SK-N-SH treated with all-trans-retinoic acid at 6 μM for 48 hours (cell line): Measurements from ENCODE around the gene ALPK3.

Experiments used
- ATAC-seq: fragments of 200-7000 bp; cut with Tn5 transposase; 3 replicates; pipeline ENCODE4 v1.9.1; 2020; ENCODE audit warnings: mild to moderate bottlenecking, moderate library complexity
- BACH2 ChIP-seq: fragments of 250-450 bp; sonication (Bioruptor Pico); IDR thresholded peaks from 2 replicates; pipeline ENCODE4 v1.9.0; 2021; ENCODE audit warnings: mild to moderate bottlenecking, borderline replicate concordance
- CSDC2 ChIP-seq: fragments of 250-450 bp; sonication (Bioruptor Pico); IDR thresholded peaks from 2 replicates; pipeline ENCODE4 v1.5.0; 2020; ENCODE audit warnings: mild to moderate bottlenecking, moderate library complexity
- CSRNP3 ChIP-seq: fragments of 250-450 bp; sonication (Bioruptor Pico); IDR thresholded peaks from 2 replicates; pipeline ENCODE4 v1.5.1; 2021; ENCODE audit warnings: mild to moderate bottlenecking, moderate library complexity
- ESRRG ChIP-seq: fragments of 250-450 bp; sonication (Bioruptor Pico); IDR thresholded peaks from 2 replicates; pipeline ENCODE4 v1.6.1; 2021; ENCODE audit warnings: mild to moderate bottlenecking
- GLIS3 ChIP-seq: fragments of 250-450 bp; sonication (Bioruptor Pico); IDR thresholded peaks from 2 replicates; pipeline ENCODE4 v1.5.0; 2020; ENCODE audit warnings: mild to moderate bottlenecking, moderate library complexity
- ISL1 ChIP-seq: fragments of 250-450 bp; sonication (Bioruptor Pico); IDR thresholded peaks from 2 replicates; pipeline ENCODE4 v2.1.2; 2022; ENCODE audit warnings: mild to moderate bottlenecking, moderate library complexity
- OSR1 ChIP-seq: fragments of 250-450 bp; sonication (Bioruptor Pico); IDR thresholded peaks from 2 replicates; pipeline ENCODE4 v1.8.0; 2022; ENCODE audit warnings: moderate library complexity, mild to moderate bottlenecking, inconsistent platforms
- PATZ1 ChIP-seq: fragments of 250-450 bp; sonication (Bioruptor Pico); IDR thresholded peaks from 2 replicates; pipeline ENCODE4 v1.8.0; 2020; ENCODE audit warnings: mild to moderate bottlenecking, moderate library complexity, borderline replicate concordance
- PPARA ChIP-seq: fragments of 250-450 bp; sonication (Bioruptor Pico); IDR thresholded peaks from 2 replicates; pipeline ENCODE4 v1.5.0; 2020; ENCODE audit warnings: mild to moderate bottlenecking, borderline replicate concordance
- RARB ChIP-seq: fragments of 250-450 bp; sonication (Bioruptor Pico); IDR thresholded peaks from 2 replicates; pipeline ENCODE4 v1.8.0; 2021; ENCODE audit warnings: mild to moderate bottlenecking, moderate library complexity
- SNAI2 ChIP-seq: fragments of 250-450 bp; sonication (Bioruptor Pico); IDR thresholded peaks from 2 replicates; pipeline ENCODE4 v1.5.0; 2020; ENCODE audit warnings: mild to moderate bottlenecking, moderate library complexity
- TCF4 ChIP-seq: fragments of 250-450 bp; sonication (Bioruptor Pico); IDR thresholded peaks from 2 replicates; pipeline ENCODE4 v1.8.0; 2021; ENCODE audit warnings: mild to moderate bottlenecking, moderate library complexity, borderline replicate concordance
- TOX ChIP-seq: fragments of 250-450 bp; sonication (Bioruptor Pico); IDR thresholded peaks from 2 replicates; pipeline ENCODE4 v1.8.0; 2021; ENCODE audit warnings: mild to moderate bottlenecking, moderate library complexity, borderline replicate concordance
- TSHZ2 ChIP-seq: fragments of 250-450 bp; sonication (Bioruptor Pico); IDR thresholded peaks from 2 replicates; pipeline ENCODE4 v1.5.0; 2020; ENCODE audit warnings: mild to moderate bottlenecking, moderate library complexity
- ZC3H10 ChIP-seq: fragments of 250-450 bp; sonication (Bioruptor Pico); IDR thresholded peaks from 2 replicates; pipeline ENCODE4 v1.5.1; 2021; ENCODE audit warnings: mild to moderate bottlenecking, moderate library complexity
- ZFP30 ChIP-seq: fragments of 450-650 bp; formaldehyde crosslinking; IDR thresholded peaks from 2 replicates; pipeline ENCODE4 v1.5.0; 2022; ENCODE audit warnings: mild to moderate bottlenecking, moderate library complexity
- ZNF565 ChIP-seq: fragments of 450-650 bp; formaldehyde crosslinking; conservative IDR thresholded peaks from 2 replicates; pipeline ENCODE4 v1.5.0; 2020; ENCODE audit warnings: low read depth, mild to moderate bottlenecking, moderate library complexity
- ZNF70 ChIP-seq: fragments of 450-650 bp; formaldehyde crosslinking; IDR thresholded peaks from 2 replicates; pipeline ENCODE4 v1.5.0; 2020; ENCODE audit warnings: mild to moderate bottlenecking, moderate library complexity
- ZNF8 ChIP-seq: fragments of 450-650 bp; formaldehyde crosslinking; IDR thresholded peaks from 2 replicates; pipeline ENCODE4 v1.5.0; 2020; ENCODE audit warnings: mild to moderate bottlenecking, moderate library complexity
- TF ChIP-seq, protein P1 (sequence below): fragments of 250-450 bp; sonication (Bioruptor Pico); IDR thresholded peaks from 2 replicates; pipeline ENCODE4 v1.5.1; 2020; ENCODE audit warnings: low read depth, mild to moderate bottlenecking, moderate library complexity
- TF ChIP-seq, protein P2 (sequence below): fragments of 250-450 bp; sonication (Bioruptor Pico); IDR thresholded peaks from 2 replicates; pipeline ENCODE4 v1.8.0; 2021; ENCODE audit warnings: low read depth, mild to moderate bottlenecking, moderate library complexity, borderline replicate concordance

Gene ALPK3

GRCh38 chr15:84879088-84879780 lies 62.1 kb downstream of the ALPK3 start:
- TF ChIP-seq PATZ1 (no peak), ZNF565 (CRISPR knock-in tag) (no peak), ZNF8 (CRISPR knock-in tag) (no peak), ISL1 (CRISPR knock-in tag) (no peak), CSDC2 (no peak), CSRNP3 (no peak), ZC3H10 (no peak), TCF4 (CRISPR knock-in tag) (no peak), ESRRG (no peak), GLIS3 (CRISPR knock-in tag) (no peak), ZFP30 (CRISPR knock-in tag) (no peak), TSHZ2 (CRISPR knock-in tag) (no peak), ZNF70 (CRISPR knock-in tag) (no peak), RARB (CRISPR knock-in tag) (no peak), PPARA (CRISPR knock-in tag) (no peak), TOX (CRISPR knock-in tag) (no peak), OSR1 (CRISPR knock-in tag) (no peak), BACH2 (CRISPR knock-in tag) (no peak), SNAI2 (CRISPR knock-in tag) (no peak)
- TF ChIP-seq, protein P1, sequence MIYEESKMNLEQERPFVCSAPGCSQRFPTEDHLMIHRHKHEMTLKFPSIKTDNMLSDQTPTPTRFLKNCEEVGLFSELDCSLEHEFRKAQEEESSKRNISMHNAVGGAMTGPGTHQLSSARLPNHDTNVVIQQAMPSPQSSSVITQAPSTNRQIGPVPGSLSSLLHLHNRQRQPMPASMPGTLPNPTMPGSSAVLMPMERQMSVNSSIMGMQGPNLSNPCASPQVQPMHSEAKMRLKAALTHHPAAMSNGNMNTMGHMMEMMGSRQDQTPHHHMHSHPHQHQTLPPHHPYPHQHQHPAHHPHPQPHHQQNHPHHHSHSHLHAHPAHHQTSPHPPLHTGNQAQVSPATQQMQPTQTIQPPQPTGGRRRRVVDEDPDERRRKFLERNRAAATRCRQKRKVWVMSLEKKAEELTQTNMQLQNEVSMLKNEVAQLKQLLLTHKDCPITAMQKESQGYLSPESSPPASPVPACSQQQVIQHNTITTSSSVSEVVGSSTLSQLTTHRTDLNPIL (CRISPR knock-in tag) = no peak
- TF ChIP-seq, all 23 proteins: peak for 0
- ATAC-seq = no peak

DNA sequence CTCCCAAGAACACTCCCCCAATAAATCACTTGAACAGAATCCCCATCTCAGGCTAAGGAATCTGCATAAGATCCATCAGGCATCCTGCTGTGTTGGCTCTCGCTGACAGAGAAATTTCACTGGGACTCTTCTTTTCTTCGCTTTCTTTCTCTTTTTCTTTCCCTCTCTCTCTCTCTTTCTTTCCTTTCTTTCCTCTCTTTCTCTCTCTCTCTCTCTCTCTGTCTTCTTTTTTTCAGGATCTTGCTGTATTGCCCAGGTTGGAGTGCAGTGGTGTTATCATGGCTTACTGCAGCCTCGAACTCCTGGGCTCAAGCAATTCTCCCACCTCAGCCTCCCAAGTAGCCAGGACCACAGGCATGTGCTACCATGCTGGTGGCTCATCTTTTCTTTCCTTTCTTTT lies 62.9 kb downstream of the ALPK3 start:
- TF ChIP-seq, protein P2, sequence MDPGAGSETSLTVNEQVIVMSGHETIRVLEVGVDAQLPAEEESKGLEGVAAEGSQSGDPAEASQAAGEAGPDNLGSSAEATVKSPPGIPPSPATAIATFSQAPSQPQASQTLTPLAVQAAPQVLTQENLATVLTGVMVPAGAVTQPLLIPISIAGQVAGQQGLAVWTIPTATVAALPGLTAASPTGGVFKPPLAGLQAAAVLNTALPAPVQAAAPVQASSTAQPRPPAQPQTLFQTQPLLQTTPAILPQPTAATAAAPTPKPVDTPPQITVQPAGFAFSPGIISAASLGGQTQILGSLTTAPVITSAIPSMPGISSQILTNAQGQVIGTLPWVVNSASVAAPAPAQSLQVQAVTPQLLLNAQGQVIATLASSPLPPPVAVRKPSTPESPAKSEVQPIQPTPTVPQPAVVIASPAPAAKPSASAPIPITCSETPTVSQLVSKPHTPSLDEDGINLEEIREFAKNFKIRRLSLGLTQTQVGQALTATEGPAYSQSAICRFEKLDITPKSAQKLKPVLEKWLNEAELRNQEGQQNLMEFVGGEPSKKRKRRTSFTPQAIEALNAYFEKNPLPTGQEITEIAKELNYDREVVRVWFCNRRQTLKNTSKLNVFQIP (CRISPR knock-in tag) = no peak
- no peak for TF ChIP-seq TSHZ2 (CRISPR knock-in tag)
- no peak for ATAC-seq
